ENCODE measurements around the gene HS6ST3.

DNA sequence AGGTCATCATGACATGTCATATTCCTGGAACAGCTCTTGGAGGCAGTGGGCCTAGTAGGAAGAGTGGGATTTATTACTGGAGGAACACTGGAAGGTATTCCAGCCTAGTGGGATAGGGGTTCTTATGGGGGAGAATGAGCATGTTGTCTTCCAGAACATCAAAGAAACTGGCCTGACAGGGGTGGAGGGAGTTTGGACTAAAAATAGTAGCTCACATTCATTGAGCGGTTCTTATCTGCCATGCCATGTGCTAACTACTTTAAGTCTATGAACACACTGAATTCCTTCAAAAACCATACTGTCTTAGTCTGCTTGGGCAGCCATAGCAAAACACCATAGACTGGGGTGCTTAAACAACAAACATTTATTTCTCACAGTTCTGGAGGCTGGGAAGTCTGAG, 413.6 kb downstream of the HS6ST3 start:
- TF ChIP-seq POLR2AphosphoS5 (IDR thresholded peaks at IDR 0.05; ENCODE audit: borderline replicate concordance, low read depth, low read length): no peak
- no peak for TF ChIP-seq EZH2 (IDR thresholded peaks at IDR 0.05)
- TF ChIP-seq FOXP2 (optimal IDR thresholded peaks at IDR 0.05; ENCODE audit: control extremely low read depth, extremely low read length, insufficient read depth): no peak
